ENCODE measurements around the gene PCDH12.

DNA sequence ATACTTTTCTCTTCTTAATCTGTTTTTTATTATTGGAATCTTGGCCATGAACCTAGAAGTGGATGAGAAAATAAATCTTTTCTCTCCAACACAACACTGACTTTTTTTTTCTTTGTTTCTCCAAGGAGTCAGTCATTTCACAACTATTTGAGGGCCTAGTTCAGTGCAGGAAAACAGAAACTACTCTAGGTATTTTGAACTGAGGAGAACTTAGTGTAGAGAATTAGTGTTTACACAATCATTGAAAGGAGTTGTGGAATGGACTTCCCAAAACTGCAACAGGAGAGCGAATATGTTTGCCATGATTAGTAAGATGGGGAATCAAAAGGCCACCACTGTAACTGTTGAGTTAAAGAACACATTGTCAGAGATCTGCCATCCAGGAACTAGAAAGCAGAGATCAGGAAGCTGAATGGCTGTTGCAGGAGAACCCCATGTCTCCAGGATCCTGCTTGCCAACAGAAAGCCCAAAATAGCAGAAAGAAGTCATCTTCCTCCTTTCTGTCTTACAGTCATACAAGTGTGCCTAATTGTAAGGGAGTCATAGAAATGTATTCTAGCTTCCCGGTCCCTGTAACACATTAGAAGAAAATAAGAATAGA, 59.5 kb downstream of the PCDH12 start:
- TF ChIP-seq HCFC1 (IDR thresholded peaks at IDR 0.05; ENCODE audit: low read length) (no peak), POLR2AphosphoS5 (IDR thresholded peaks at IDR 0.05; ENCODE audit: low read length) (no peak), POLR2A (IDR thresholded peaks at IDR 0.05; ENCODE audit: low read depth, low read length) (no peak), SRF (IDR thresholded peaks at IDR 0.05; ENCODE audit: low read depth in 2 of 2, low read length in 2 of 2) (no peak), NRF1 (conservative IDR thresholded peaks at IDR 0.05; ENCODE audit: low read depth, low read length) (no peak), NR2F1 (conservative IDR thresholded peaks at IDR 0.05) (no peak), SUZ12 (IDR thresholded peaks at IDR 0.05; ENCODE audit: unreplicated experiment) (no peak), NBN (IDR thresholded peaks at IDR 0.05) (no peak), TAF1 (IDR thresholded peaks at IDR 0.05; ENCODE audit: borderline replicate concordance, low read depth, low read length) (no peak), YBX1 (IDR thresholded peaks at IDR 0.05) (no peak)
- TF ChIP-seq, protein P1, sequence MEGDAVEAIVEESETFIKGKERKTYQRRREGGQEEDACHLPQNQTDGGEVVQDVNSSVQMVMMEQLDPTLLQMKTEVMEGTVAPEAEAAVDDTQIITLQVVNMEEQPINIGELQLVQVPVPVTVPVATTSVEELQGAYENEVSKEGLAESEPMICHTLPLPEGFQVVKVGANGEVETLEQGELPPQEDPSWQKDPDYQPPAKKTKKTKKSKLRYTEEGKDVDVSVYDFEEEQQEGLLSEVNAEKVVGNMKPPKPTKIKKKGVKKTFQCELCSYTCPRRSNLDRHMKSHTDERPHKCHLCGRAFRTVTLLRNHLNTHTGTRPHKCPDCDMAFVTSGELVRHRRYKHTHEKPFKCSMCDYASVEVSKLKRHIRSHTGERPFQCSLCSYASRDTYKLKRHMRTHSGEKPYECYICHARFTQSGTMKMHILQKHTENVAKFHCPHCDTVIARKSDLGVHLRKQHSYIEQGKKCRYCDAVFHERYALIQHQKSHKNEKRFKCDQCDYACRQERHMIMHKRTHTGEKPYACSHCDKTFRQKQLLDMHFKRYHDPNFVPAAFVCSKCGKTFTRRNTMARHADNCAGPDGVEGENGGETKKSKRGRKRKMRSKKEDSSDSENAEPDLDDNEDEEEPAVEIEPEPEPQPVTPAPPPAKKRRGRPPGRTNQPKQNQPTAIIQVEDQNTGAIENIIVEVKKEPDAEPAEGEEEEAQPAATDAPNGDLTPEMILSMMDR (IDR thresholded peaks at IDR 0.05 in 2 of 3, conservative IDR thresholded peaks at IDR 0.05 in 1 of 3; ENCODE audit: control insufficient read depth in 2 of 3, extremely low read depth in 1 of 3, insufficient read depth in 1 of 3, low read depth in 3 of 3, low read length in 3 of 3): no peak
- TF ChIP-seq, protein P2, sequence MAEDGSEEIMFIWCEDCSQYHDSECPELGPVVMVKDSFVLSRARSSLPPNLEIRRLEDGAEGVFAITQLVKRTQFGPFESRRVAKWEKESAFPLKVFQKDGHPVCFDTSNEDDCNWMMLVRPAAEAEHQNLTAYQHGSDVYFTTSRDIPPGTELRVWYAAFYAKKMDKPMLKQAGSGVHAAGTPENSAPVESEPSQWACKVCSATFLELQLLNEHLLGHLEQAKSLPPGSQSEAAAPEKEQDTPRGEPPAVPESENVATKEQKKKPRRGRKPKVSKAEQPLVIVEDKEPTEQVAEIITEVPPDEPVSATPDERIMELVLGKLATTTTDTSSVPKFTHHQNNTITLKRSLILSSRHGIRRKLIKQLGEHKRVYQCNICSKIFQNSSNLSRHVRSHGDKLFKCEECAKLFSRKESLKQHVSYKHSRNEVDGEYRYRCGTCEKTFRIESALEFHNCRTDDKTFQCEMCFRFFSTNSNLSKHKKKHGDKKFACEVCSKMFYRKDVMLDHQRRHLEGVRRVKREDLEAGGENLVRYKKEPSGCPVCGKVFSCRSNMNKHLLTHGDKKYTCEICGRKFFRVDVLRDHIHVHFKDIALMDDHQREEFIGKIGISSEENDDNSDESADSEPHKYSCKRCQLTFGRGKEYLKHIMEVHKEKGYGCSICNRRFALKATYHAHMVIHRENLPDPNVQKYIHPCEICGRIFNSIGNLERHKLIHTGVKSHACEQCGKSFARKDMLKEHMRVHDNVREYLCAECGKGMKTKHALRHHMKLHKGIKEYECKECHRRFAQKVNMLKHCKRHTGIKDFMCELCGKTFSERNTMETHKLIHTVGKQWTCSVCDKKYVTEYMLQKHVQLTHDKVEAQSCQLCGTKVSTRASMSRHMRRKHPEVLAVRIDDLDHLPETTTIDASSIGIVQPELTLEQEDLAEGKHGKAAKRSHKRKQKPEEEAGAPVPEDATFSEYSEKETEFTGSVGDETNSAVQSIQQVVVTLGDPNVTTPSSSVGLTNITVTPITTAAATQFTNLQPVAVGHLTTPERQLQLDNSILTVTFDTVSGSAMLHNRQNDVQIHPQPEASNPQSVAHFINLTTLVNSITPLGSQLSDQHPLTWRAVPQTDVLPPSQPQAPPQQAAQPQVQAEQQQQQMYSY (CRISPR knock-in tag; IDR thresholded peaks at IDR 0.05): no peak
